HepG2 (cell line): ENCODE data around the gene ABHD17A. TPM values are rescaled to one million over a fixed set of nuclear protein-coding genes. Genes with fewer than 3 reads are reported as not detected.
A peak's percentile ranks its signal among the peaks of the same experiment; 100 is the strongest.

ENCODE experiments used
- E2F5 ChIP-seq: sonication (generic); formaldehyde crosslinking; conservative IDR thresholded peaks from 2 replicates; pipeline ENCODE4 v1.4.0; 2020; ENCODE audit warnings: missing genetic modification reagents
- HCFC1 ChIP-seq: fragments of 150-350 bp; IDR thresholded peaks from 2 replicates; pipeline ENCODE4 v1.6.1; 2014; ENCODE audit warnings: low read depth, low read length
- HDAC1 ChIP-seq: sonication (generic); formaldehyde crosslinking; IDR thresholded peaks from 2 replicates; pipeline ENCODE4 v1.5.1; 2020; ENCODE audit warnings: mild to moderate bottlenecking, missing genetic modification reagents
- HNRNPLL ChIP-seq: fragments of 200-400 bp; formaldehyde crosslinking; IDR thresholded peaks from 2 replicates; pipeline ENCODE4 v1.6.1; 2017; ENCODE audit warnings: mild to moderate bottlenecking, low read depth, low read length; ENCODE audit not compliant: poor library complexity, severe bottlenecking
- HOXA5 ChIP-seq: sonication (generic); formaldehyde crosslinking; IDR thresholded peaks from 2 replicates; pipeline ENCODE4 v1.4.0; 2020; ENCODE audit warnings: missing genetic modification reagents
- MLLT10 ChIP-seq: sonication (generic); formaldehyde crosslinking; IDR thresholded peaks from 2 replicates; pipeline ENCODE4 v1.4.0; 2020; ENCODE audit warnings: missing genetic modification reagents
- NFATC3 ChIP-seq: sonication (generic); formaldehyde crosslinking; IDR thresholded peaks from 2 replicates; pipeline ENCODE4 v1.5.1; 2020; ENCODE audit warnings: mild to moderate bottlenecking, missing genetic modification reagents
- SOX6 ChIP-seq, 2 experiments: fragments of 450-650 bp in 1 of 2; sonication (generic) in 1 of 2; formaldehyde crosslinking in 1 of 2; IDR thresholded peaks; 2 replicates each; pipeline versions ENCODE4 v1.4.0 to v1.6.1; 2017 to 2020; ENCODE audit warnings: antibody characterized with exemption in 1 of 2, mild to moderate bottlenecking in 1 of 2, missing genetic modification reagents in 1 of 2
- SP140L ChIP-seq: sonication (generic); formaldehyde crosslinking; IDR thresholded peaks from 2 replicates; pipeline ENCODE4 v1.4.0; 2020; ENCODE audit warnings: missing genetic modification reagents, borderline replicate concordance
- TOPORS ChIP-seq: sonication (generic); formaldehyde crosslinking; IDR thresholded peaks from 2 replicates; pipeline ENCODE4 v1.8.0; 2023; ENCODE audit warnings: mild to moderate bottlenecking, missing genetic modification reagents
- YY1 ChIP-seq: IDR thresholded peaks from 2 replicates; pipeline ENCODE4 v1.6.1; 2011; ENCODE audit warnings: low read length, low read depth, moderate library complexity, mild to moderate bottlenecking; ENCODE audit not compliant: insufficient read depth, insufficient replicate concordance
- ZBTB25 ChIP-seq: IDR thresholded peaks from 2 replicates; pipeline ENCODE4 v1.6.1; 2018; ENCODE audit warnings: missing genetic modification reagents
- ZFP36L1 ChIP-seq: sonication (generic); formaldehyde crosslinking; IDR thresholded peaks from 2 replicates; pipeline ENCODE4 v1.8.0; 2022; ENCODE audit warnings: mild to moderate bottlenecking, missing genetic modification reagents, moderate library complexity
- ZFP36L2 ChIP-seq: sonication (generic); formaldehyde crosslinking; IDR thresholded peaks from 2 replicates; pipeline ENCODE4 v1.4.0; 2020; ENCODE audit warnings: missing genetic modification reagents
- ZNF232 ChIP-seq: sonication (generic); formaldehyde crosslinking; IDR thresholded peaks from 2 replicates; pipeline ENCODE4 v1.4.0; 2020; ENCODE audit warnings: missing genetic modification reagents, borderline replicate concordance
- ZNF674 ChIP-seq: sonication (generic); formaldehyde crosslinking; IDR thresholded peaks from 2 replicates; pipeline ENCODE4 v1.5.0; 2020; ENCODE audit warnings: low read depth, mild to moderate bottlenecking, missing genetic modification reagents
- ZNF761 ChIP-seq: sonication (generic); formaldehyde crosslinking; conservative IDR thresholded peaks from 2 replicates; pipeline ENCODE4 v1.4.0; 2020; ENCODE audit warnings: mild to moderate bottlenecking, missing genetic modification reagents
- polyA plus RNA-seq, 8 experiments: library from polyadenylated mRNA; depleted of rRNA in 3 of 8; stranded (reverse) in 7 of 8; unstranded in 1 of 8; fragments of >200 nt; fragmentation: Illumina TruSeq in 4 of 8; extraction: Trizol in 4 of 8; gene quantifications; 2 replicates each; pipeline versions ENCODE4 v1.2.1 to v1.2.3, GENCODE V29; 2011 to 2016; ENCODE audit warnings: low read depth in 4 of 8, missing spikeins in 1 of 8, mixed read lengths in 1 of 8; ENCODE audit not compliant: insufficient read depth in 1 of 8
- total RNA-seq, 5 experiments: library from RNA; depleted of rRNA; stranded (reverse); fragments of >200 nt; fragmentation: Illumina TruSeq; extraction: Trizol; gene quantifications; 2 replicates each; pipeline ENCODE4 v1.2.3, GENCODE V29; 2016; ENCODE audit warnings: low read depth in 1 of 5
- TF ChIP-seq, protein P1 (sequence below): sonication (generic); formaldehyde crosslinking; IDR thresholded peaks from 2 replicates; pipeline ENCODE4 v1.4.0; 2020; ENCODE audit warnings: missing genetic modification reagents, borderline replicate concordance
- TF ChIP-seq, protein P2 (sequence below): sonication (generic); formaldehyde crosslinking; IDR thresholded peaks from 2 replicates; pipeline ENCODE4 v1.5.0; 2020; ENCODE audit warnings: mild to moderate bottlenecking, missing genetic modification reagents, borderline replicate concordance

Gene ABHD17A
- total and polyA plus RNA-seq, 2 of the 13 experiments (the other 11 are each of a cell fraction or from before 2014, with no cell fraction given), result 27.7 to 40.8 TPM

DNA sequence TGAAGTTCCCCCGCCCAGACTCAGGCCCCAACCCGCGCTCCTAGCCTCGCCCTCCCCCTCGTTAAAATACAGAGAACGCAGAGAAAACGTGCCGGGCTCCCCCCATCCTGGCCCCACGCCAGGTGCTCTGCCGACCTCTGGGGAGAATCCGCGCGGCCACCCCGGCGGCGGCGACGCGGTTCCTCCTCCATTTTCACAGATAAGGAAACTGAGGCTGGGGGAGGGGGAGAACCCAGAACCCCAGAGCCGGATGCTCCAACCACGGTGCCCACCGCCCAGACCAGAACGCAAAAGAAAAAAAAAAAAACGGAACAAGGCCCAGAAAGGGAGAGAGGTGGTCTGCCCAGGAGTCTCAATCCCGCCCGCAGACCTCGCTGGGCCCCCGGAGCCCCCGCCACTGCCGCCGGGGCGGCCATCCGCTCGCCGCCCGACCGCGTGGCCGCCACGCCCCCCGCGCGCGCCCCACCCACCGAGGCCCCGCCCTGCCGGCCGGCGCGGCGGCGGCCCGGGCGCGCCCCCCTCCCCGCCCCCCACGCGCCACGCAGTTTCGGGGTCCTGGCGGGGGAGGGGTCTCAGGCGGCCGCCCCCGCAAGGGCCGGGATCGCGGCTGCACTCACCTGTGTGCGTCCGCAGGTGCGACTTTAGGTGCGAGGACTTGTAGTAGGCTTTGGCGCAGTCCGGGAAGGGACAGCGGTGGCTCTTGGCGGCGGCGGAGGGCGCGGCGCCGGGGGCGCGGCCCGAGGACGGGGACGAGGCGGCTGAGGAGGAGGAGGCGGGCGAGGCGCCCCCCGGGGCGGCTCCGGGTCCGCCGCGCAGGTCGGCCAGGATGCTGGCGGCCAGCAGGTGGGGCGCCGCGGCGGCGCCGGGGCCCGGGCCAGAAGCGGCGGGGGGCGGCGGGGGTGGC is 22.6 kb downstream of the ABHD17A start (continued):
- TF ChIP-seq, protein P1, sequence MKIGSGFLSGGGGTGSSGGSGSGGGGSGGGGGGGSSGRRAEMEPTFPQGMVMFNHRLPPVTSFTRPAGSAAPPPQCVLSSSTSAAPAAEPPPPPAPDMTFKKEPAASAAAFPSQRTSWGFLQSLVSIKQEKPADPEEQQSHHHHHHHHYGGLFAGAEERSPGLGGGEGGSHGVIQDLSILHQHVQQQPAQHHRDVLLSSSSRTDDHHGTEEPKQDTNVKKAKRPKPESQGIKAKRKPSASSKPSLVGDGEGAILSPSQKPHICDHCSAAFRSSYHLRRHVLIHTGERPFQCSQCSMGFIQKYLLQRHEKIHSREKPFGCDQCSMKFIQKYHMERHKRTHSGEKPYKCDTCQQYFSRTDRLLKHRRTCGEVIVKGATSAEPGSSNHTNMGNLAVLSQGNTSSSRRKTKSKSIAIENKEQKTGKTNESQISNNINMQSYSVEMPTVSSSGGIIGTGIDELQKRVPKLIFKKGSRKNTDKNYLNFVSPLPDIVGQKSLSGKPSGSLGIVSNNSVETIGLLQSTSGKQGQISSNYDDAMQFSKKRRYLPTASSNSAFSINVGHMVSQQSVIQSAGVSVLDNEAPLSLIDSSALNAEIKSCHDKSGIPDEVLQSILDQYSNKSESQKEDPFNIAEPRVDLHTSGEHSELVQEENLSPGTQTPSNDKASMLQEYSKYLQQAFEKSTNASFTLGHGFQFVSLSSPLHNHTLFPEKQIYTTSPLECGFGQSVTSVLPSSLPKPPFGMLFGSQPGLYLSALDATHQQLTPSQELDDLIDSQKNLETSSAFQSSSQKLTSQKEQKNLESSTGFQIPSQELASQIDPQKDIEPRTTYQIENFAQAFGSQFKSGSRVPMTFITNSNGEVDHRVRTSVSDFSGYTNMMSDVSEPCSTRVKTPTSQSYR, result peak; percentile 44; the same call in 1 of the 2 replicates
- TF ChIP-seq ZFP36L1 (CRISPR knock-in tag) (no peak), MLLT10 (no peak), HCFC1 (no peak), ZNF761 (CRISPR knock-in tag) (no peak), HOXA5 (no peak), ZBTB25 (CRISPR knock-in tag) (no peak), SP140L (no peak), E2F5 (CRISPR knock-in tag) (no peak), NFATC3 (CRISPR knock-in tag) (no peak), HDAC1 (CRISPR knock-in tag) (no peak), ZFP36L2 (CRISPR knock-in tag) (no peak), ZNF674 (CRISPR knock-in tag) (no peak), HNRNPLL (no peak), TOPORS (CRISPR knock-in tag) (no peak), YY1 (peak; percentile 37), ZNF232 (0 out of 2 replicates have a peak, but pooled peaks have one; percentile 20), SOX6 (IDR thresholded peaks at IDR 0.05) (no peak), SOX6 (CRISPR knock-in tag; IDR thresholded peaks at IDR 0.05) (no peak)
- TF ChIP-seq, protein P2, sequence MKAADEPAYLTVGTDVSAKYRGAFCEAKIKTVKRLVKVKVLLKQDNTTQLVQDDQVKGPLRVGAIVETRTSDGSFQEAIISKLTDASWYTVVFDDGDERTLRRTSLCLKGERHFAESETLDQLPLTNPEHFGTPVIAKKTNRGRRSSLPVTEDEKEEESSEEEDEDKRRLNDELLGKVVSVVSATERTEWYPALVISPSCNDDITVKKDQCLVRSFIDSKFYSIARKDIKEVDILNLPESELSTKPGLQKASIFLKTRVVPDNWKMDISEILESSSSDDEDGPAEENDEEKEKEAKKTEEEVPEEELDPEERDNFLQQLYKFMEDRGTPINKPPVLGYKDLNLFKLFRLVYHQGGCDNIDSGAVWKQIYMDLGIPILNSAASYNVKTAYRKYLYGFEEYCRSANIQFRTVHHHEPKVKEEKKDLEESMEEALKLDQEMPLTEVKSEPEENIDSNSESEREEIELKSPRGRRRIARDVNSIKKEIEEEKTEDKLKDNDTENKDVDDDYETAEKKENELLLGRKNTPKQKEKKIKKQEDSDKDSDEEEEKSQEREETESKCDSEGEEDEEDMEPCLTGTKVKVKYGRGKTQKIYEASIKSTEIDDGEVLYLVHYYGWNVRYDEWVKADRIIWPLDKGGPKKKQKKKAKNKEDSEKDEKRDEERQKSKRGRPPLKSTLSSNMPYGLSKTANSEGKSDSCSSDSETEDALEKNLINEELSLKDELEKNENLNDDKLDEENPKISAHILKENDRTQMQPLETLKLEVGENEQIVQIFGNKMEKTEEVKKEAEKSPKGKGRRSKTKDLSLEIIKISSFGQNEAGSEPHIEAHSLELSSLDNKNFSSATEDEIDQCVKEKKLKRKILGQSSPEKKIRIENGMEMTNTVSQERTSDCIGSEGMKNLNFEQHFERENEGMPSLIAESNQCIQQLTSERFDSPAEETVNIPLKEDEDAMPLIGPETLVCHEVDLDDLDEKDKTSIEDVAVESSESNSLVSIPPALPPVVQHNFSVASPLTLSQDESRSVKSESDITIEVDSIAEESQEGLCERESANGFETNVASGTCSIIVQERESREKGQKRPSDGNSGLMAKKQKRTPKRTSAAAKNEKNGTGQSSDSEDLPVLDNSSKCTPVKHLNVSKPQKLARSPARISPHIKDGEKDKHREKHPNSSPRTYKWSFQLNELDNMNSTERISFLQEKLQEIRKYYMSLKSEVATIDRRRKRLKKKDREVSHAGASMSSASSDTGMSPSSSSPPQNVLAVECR (CRISPR knock-in tag), result peak; percentile 62
